Activated CD4-positive, alpha-beta T cell treated with anti-CD3 and anti-CD28 coated beads, Interleukin-2, amount 10 ng/mL, durations not matched to agents 7 days and 5 days (primary cell): ENCODE data around the gene GZMB. TPM values are rescaled to one million over a fixed set of nuclear protein-coding genes. Genes with fewer than 3 reads are reported as not detected.
"Not testable (repeated sequence)": the region's sequence is repeated elsewhere in the genome, so short reads cannot be mapped to it uniquely, and the experiment has no call there.

ENCODE experiments used
- CTCF ChIA-PET: fragments of 350-600 bp; sonication (Branson Sonifier 250); formaldehyde crosslinking; loops from one replicate; lab custom pipeline; 2021; ENCODE audit warnings: antibody characterized with exemption; lab: Charles Lee
- POLR2A ChIA-PET: fragments of 350-600 bp; sonication (Branson Sonifier 250); formaldehyde crosslinking; loops from one replicate; lab custom pipeline; 2021; ENCODE audit warnings: antibody characterized with exemption; lab: Charles Lee
- DNase-seq: peaks from one replicate; pipeline ENCODE4 v3.0.0-alpha.2; 2020
- H3K27ac Mint-ChIP-seq: one replicate; pipeline ENCODE4 v1.8.0; 2021; ENCODE audit warnings: mild to moderate bottlenecking, moderate library complexity, mixed read lengths
- H3K27me3 Mint-ChIP-seq: one replicate; pipeline ENCODE4 v1.8.0; 2021; ENCODE audit warnings: mixed read lengths
- H3K36me3 Mint-ChIP-seq: one replicate; pipeline ENCODE4 v1.8.0; 2021; ENCODE audit warnings: low read depth, mixed read lengths
- H3K4me1 Mint-ChIP-seq: one replicate; pipeline ENCODE4 v1.8.0; 2021; ENCODE audit warnings: mixed read lengths
- H3K4me3 Mint-ChIP-seq: one replicate; pipeline ENCODE4 v1.8.0; 2021; ENCODE audit warnings: mild to moderate bottlenecking, moderate library complexity, mixed read lengths
- H3K9me3 Mint-ChIP-seq: one replicate; pipeline ENCODE4 v1.8.0; 2021; ENCODE audit warnings: mixed read lengths
- total RNA-seq, 2 experiments: library from RNA; stranded (reverse); gene quantifications; one replicate each; pipeline ENCODE4 v1.2.3, GENCODE V29; 2021

GZMB gene
- total RNA-seq, 2 experiments from 2014 or later, result 77.5 to 105 TPM

DNA sequence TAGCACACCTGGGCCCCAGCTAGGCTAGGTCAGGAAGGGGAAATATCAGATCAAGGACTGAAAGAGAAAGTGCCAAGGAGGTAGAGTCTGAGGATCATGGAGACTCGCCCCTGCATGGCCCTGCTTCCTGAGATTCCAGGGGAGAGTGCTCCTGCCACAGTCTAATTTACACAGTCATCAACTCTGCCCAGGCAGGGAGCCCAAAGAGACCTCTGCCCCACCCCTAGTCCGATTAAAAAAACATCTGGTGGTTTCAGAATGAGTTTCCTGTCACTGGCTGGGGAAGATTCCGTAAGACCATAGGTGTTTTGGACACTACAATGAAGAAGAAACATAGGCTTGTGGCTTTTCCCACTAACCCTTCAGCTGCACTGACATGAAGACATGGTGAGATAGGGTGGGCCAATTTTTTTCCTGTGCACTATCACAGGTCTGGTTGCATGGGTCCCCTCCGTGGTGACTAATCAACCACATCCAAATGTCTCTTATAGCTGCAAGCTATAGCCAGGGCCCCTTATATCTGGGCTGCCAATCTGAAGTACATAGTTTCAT lies 31.5 kb upstream of the GZMB start:
- DNase-seq, result peak; percentile 39
- ChIA-PET CTCF (interaction anchor here (1.2 to 1.3 kb wide), 3 partner anchors 8 to 31 kb away, joined by 3 to 6 read pairs (median 5); partner anchors contain the start of gene GZMB), POLR2A (no interaction called here)
- Mint-ChIP-seq H3K4me1 (peaks cover 88% of the 10 kb centered on the region), H3K27ac (peak overlapping the region; percentile 89), H3K36me3 (peaks cover 17% of the 10 kb centered on the region), H3K9me3 (peaks cover 13% of the 10 kb centered on the region), H3K27me3 (no peaks in the 10 kb centered on the region), H3K4me3 (peak overlapping the region; percentile 51)

DNA sequence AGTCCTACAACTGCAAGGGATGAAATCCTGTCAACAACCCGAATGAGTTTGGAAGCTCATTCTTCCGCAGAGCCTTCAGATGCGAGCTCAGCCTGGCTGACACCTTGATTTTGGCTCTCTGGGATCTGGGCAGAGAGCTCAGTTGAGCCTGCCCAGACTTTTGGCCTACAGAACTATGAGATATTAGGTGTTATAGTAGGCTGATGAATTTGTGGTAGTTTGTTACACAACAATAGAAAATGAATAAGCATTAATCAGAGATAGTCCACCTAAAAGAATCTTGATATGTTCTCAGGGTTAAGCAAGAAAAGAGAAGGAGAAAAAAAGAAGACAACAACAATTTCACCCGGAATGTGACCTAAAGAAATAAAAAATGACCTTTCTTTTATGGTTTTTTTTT lies 30.4 kb upstream of the GZMB start:
- ChIA-PET POLR2A (no interaction called here), CTCF (interaction anchor here (1.1 to 4.0 kb wide), 3 partner anchors 10 to 30 kb away, joined by 3 to 17 read pairs (median 12); partner anchors contain the start of gene GZMB)
- Mint-ChIP-seq H3K9me3 (peaks cover 13% of the 10 kb centered on the region), H3K27ac (peak overlapping the region; percentile 15), H3K4me3 (no peak overlapping the region), H3K27me3 (no peaks in the 10 kb centered on the region), H3K36me3 (peaks cover 18% of the 10 kb centered on the region), H3K4me1 (peaks cover 87% of the 10 kb centered on the region)
- no peak for DNase-seq

DNA sequence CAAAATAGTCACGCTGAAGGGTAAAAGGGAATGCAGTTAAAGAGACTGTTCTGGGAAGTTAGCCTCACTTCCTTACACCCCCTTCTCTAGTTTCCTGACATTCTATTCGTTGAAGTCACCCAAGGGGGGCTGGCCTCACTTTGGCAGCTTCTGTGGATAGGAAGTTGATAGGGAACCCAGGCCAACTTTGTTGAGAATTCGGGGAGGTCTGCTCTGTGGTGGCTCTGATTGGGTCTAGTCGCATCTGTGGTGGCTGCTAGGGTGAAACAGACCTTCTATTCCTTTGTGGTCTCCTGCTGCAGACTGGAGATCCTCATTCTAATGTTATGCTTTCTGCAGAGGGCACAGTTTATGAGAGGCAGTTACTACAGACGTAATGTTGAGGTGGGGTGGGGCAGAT lies 28.8 kb upstream of the GZMB start:
- Mint-ChIP-seq H3K4me1 (peaks cover 84% of the 10 kb centered on the region), H3K9me3 (peaks cover 5% of the 10 kb centered on the region), H3K27me3 (peaks cover 8% of the 10 kb centered on the region), H3K36me3 (peaks cover 12% of the 10 kb centered on the region), H3K4me3 (no peak overlapping the region), H3K27ac (peak overlapping the region; percentile 48)
- no peak for DNase-seq
- ChIA-PET CTCF (interaction anchor here (1.0 to 4.0 kb wide), 6 partner anchors 11 to 231 kb away, joined by 3 to 17 read pairs (median 6); partner anchors contain the start of gene GZMB), POLR2A (no interaction called here)

DNA sequence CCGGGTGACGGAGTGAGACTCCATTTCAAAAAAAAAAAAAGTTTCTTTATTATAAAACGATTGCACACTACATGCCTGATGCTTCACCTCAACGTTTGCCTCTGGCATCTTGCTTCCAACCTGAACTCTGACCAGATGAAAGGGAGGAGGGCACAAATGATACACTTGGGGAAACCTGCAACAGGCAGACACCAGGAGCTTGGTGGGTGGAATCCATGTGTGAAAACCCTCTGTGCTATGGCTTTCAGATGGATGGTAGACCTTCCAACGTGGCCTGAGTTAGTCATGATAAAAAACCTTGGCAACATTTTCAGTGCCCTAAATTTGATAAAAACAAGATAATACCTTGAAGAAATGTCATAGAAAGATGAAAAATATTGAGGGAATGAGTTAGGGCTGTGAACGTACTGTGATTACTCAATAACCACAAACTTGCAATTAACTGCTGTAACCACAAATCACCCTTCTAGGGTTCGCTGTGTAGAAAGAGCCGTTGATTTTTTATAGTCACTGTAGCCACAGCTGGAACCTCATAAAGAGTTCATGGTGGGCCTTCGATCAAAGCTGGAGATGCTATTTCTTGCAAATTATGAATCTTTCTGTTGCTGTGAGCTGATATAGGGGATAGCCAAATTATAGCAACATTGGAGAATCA lies 26.1 kb upstream of the GZMB start:
- ChIA-PET POLR2A (no interaction called here), CTCF (interaction anchor here (0.6 to 1.5 kb wide), 4 partner anchors 12 to 22 kb away, joined by 3 to 7 read pairs (median 3); no protein-coding TSS in a partner anchor)
- peaks cover 57% of the 10 kb centered on the region for H3K4me1 Mint-ChIP-seq
- H3K4me3 Mint-ChIP-seq, result no peak overlapping the region
- H3K27me3 Mint-ChIP-seq, result peaks cover 18% of the 10 kb centered on the region
- H3K27ac Mint-ChIP-seq, result peak overlapping the region; percentile 44
- no peaks in the 10 kb centered on the region for H3K9me3 Mint-ChIP-seq
- no peak for DNase-seq
- H3K36me3 Mint-ChIP-seq, result peaks cover 7% of the 10 kb centered on the region

DNA sequence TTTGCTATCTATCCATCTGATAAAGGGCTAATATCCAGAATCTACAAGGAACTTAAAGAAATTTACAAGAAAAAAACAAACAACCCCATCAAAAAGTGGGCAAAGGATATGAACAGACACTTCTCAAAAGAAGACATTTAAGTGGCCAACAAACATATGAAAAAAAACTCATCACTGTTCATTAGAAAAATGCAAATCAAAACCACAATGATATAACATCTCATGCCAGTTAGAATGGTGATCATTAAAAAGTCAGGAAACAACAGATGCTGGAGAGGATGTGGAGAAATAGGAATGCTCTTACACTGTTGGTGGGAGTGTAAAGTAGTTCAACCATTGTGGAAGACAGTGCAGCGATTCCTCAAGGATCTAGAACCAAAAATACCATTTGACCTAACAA lies 14.4 kb upstream of the GZMB start:
- peaks cover 18% of the 10 kb centered on the region for H3K27me3 Mint-ChIP-seq
- POLR2A ChIA-PET, H3K4me3 Mint-ChIP-seq, H3K4me1 Mint-ChIP-seq, H3K36me3 Mint-ChIP-seq, H3K27ac Mint-ChIP-seq, DNase-seq: not testable (repeated sequence)
- H3K9me3 Mint-ChIP-seq, result peaks cover 29% of the 10 kb centered on the region
- CTCF ChIA-PET, result interaction anchor here (1.1 kb wide), 1 partner anchor 43 kb away, joined by 3 read pairs; no protein-coding TSS in a partner anchor

DNA sequence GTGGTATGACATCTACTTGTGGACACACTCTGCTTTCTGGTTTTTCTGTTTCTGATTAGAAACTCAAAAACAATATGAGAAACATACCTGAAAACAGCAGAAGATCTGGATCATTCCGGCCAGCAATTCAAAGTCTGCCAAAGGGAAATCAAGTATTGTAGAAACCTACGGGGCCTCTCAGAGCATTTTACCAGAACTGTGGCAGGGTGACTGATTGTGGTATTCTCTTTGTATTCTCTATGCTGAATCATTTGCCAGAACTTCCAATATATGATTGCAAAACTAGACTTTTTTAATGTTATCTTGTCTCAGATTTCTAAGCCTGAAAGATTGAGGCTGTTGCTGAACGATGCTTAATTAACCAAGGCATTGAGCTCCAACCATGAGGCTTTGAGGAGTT lies 5.9 kb upstream of the GZMB start:
- H3K4me1 Mint-ChIP-seq, result peaks cover 9% of the 10 kb centered on the region
- DNase-seq, result no peak
- ChIA-PET CTCF (interaction anchor here (0.5 to 1.2 kb wide), 4 partner anchors 10 to 40 kb away, joined by 3 to 6 read pairs (median 4); no protein-coding TSS in a partner anchor), POLR2A (no interaction called here)
- H3K27ac Mint-ChIP-seq, result no peak overlapping the region
- no peak overlapping the region for H3K4me3 Mint-ChIP-seq
- H3K27me3 Mint-ChIP-seq, result peaks cover 7% of the 10 kb centered on the region
- H3K36me3 Mint-ChIP-seq, result peaks cover 1% of the 10 kb centered on the region
- H3K9me3 Mint-ChIP-seq, result peaks cover 2% of the 10 kb centered on the region

DNA sequence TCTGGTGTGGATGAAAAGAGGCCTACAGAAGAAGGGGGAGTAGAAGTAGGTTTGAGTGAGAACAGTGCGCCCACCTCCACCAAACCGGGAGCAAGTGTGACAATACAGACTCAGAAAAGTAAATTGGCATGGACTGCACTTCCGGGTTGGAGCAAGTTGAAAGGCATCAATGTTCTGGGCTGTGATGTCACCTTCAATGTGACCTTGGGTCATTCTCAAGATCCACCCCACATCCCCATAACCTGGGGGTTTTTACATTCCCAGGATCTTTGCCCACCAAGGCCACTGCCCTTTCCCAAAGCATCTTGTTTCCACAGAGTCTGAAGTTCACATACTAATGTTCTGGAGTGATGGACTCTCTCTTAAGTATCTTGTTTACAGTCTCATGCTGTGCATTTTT lies 5.3 kb upstream of the GZMB start:
- Mint-ChIP-seq H3K9me3 (peaks cover 2% of the 10 kb centered on the region), H3K4me3 (no peak overlapping the region), H3K27me3 (peaks cover 7% of the 10 kb centered on the region), H3K4me1 (peaks cover 16% of the 10 kb centered on the region), H3K36me3 (peaks cover 1% of the 10 kb centered on the region), H3K27ac (no peak overlapping the region)
- DNase-seq, result no peak
- POLR2A ChIA-PET, result no interaction called here
- CTCF ChIA-PET, result no interaction called here

DNA sequence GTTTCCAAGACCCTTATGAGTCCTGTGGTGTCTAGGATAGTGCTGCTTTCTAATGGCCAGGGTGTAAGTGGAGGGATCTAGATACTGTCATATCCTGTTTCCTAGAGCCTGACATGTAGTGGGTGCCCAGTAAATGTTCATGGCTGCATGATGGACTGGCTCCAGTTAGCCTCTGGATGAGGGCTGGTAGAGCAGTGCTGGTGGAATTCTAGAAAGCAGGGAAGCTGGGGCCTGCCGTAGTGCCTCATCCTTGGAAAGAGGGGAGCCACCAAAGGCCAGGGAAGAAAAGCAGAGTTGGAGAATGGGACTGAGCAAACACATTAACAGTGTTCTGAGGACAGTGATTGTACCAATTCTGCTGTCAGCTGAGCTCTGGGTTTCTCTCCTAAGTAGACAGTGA lies 637 bp downstream of the GZMB start:
- Mint-ChIP-seq H3K9me3 (no peaks in the 10 kb centered on the region), H3K4me3 (peak overlapping the region; percentile 65), H3K36me3 (peaks cover 7% of the 10 kb centered on the region), H3K27me3 (peaks cover 7% of the 10 kb centered on the region), H3K4me1 (peaks cover 43% of the 10 kb centered on the region), H3K27ac (peak overlapping the region; percentile 85)
- CTCF ChIA-PET, result interaction anchor here (0.9 to 3.2 kb wide), 10 partner anchors 28 to 201 kb away, joined by 3 to 20 read pairs (median 4); no protein-coding TSS in a partner anchor
- DNase-seq, result no peak
- POLR2A ChIA-PET, result interaction anchor here (1.3 kb wide), 1 partner anchor 40 kb away, joined by 11 read pairs; no protein-coding TSS in a partner anchor

DNA sequence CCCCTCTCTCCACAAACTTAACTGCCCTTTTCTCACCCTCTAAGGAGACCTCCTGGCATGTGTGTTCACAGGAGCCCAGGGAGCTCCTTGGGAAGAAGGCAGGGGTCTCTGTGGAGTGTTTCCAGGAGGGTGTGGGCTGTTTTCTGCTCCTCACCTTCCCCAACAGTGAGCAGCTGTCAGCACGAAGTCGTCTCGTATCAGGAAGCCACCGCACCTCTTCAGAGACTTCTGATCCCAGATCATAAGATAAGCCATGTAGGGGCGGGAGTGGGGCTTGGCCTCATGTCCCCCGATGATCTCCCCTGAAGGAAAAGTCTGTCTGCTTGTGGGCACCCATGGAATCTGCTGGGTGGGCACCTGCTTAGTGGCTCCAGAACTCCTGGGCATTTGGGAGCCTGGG lies 1.2 kb downstream of the GZMB start:
- Mint-ChIP-seq H3K27me3 (peaks cover 4% of the 10 kb centered on the region), H3K4me1 (peaks cover 43% of the 10 kb centered on the region), H3K36me3 (peaks cover 7% of the 10 kb centered on the region), H3K4me3 (peak overlapping the region; percentile 65), H3K9me3 (no peaks in the 10 kb centered on the region), H3K27ac (peak overlapping the region; percentile 85)
- DNase-seq, result no peak
- ChIA-PET POLR2A (interaction anchor here (1.0 kb wide), 1 partner anchor 60 kb away, joined by 4 read pairs; no protein-coding TSS in a partner anchor), CTCF (interaction anchor here (3.2 kb wide), 1 partner anchor 41 kb away, joined by 20 read pairs; no protein-coding TSS in a partner anchor)

DNA sequence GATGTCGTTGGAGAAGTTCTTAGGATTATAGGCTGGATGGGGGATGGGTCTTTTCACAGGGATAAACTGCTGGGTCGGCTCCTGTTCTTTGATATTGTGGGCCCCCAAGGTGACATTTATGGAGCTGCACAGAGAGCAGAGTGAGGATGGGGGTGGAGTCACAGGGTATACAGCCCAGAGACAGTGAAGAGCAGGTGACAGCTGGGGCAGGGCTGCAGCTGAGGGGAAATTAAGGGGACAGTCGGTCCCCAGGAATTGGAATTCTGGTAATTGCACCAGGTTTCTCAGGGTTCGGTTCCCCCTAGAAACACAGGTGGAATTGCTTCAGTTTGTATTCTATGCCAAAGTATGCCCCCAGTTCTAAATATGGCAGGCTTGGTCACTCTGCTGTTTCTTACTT lies 1.7 kb downstream of the GZMB start:
- CTCF ChIA-PET, result no interaction called here
- H3K36me3 Mint-ChIP-seq, result peaks cover 6% of the 10 kb centered on the region

DNA sequence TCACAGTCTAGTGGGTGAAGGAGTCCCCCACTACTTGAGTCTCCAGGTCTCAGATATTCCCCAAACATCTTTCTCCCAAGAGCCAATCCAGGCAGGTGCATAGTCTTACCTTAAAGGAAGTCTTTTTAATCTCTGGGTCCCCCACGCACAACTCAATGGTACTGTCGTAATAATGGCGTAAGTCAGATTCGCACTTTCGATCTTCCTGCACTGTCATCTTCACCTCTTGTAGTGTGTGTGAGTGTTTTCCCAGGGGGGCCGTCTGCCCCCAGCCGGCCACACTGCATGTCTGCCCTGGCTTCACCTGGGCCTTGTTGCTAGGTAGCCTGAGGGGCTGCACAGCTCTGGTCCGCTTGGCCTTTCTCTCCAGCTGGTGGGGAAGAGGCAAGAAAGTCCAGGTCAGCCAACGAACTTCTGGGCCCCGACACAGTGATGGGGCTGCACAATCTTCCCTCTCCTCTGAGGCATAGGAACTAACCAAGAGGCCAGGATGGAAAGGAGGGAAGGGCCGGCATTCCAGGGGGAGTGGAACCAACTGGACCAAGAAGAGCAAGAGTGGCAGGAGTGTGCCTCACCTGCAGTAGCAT lies 2.1 kb downstream of the GZMB start:
- POLR2A ChIA-PET, result interaction anchor here (1.0 kb wide), 1 partner anchor 61 kb away, joined by 4 read pairs; no protein-coding TSS in a partner anchor
- CTCF ChIA-PET, result interaction anchor here (1.4 kb wide), 1 partner anchor 79 kb away, joined by 6 read pairs; no protein-coding TSS in a partner anchor

More for the DNA sequence above, 1.7 kb downstream of the GZMB start:
- Mint-ChIP-seq H3K4me3 (peak overlapping the region; percentile 65), H3K27me3 (peaks cover 1% of the 10 kb centered on the region), H3K27ac (peak overlapping the region; percentile 85), H3K4me1 (peaks cover 43% of the 10 kb centered on the region), H3K9me3 (no peaks in the 10 kb centered on the region)
- POLR2A ChIA-PET, result interaction anchor here (1.0 kb wide), 1 partner anchor 61 kb away, joined by 4 read pairs; no protein-coding TSS in a partner anchor
- DNase-seq, result no peak

DNA sequence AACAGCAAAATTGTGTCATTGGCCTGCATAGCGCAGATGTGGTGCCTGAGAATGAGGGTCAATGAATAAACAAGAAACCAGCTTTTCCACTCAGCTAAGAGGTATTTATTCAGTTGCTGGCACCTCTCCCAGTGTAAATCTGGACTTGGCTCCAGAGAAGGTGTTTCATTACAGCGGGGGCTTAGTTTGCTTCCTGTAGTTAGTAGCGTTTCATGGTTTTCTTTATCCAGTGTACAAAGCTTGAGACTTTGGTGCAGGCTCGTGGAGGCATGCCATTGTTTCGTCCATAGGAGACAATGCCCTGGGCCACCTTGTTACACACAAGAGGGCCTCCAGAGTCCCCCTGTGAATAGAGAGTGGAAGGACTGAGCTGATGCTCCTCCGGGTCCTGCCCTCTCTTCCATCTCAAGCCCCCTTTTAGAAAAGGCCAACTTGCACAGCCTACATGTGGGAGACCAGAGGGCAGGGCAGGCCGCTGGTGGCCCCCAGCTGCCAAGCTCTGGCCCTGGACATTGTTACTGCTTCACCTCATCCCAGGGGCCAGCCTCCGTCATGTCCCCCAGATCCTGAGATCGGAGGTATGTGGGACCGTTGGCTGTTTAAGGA lies 3.0 kb downstream of the GZMB start:
- H3K27ac Mint-ChIP-seq, result no peak overlapping the region
- H3K9me3 Mint-ChIP-seq, result no peaks in the 10 kb centered on the region
- H3K27me3 Mint-ChIP-seq, result no peaks in the 10 kb centered on the region
- H3K4me1 Mint-ChIP-seq, result peaks cover 43% of the 10 kb centered on the region
- POLR2A ChIA-PET, result no interaction called here
- peaks cover 8% of the 10 kb centered on the region for H3K36me3 Mint-ChIP-seq
- H3K4me3 Mint-ChIP-seq, result no peak overlapping the region
- no peak for DNase-seq
- CTCF ChIA-PET, result interaction anchor here (0.5 to 1.4 kb wide), 6 partner anchors 9 to 81 kb away, joined by 3 to 6 read pairs (median 3); no protein-coding TSS in a partner anchor

More for the DNA sequence above, 2.1 kb downstream of the GZMB start:
- peak overlapping the region; percentile 65 for H3K4me3 Mint-ChIP-seq
- H3K27ac Mint-ChIP-seq, result peak overlapping the region; percentile 85
- peaks cover 43% of the 10 kb centered on the region for H3K4me1 Mint-ChIP-seq
- no peak for DNase-seq
- H3K9me3 Mint-ChIP-seq, result no peaks in the 10 kb centered on the region
- H3K36me3 Mint-ChIP-seq, result peaks cover 6% of the 10 kb centered on the region
- H3K27me3 Mint-ChIP-seq, result peaks cover 1% of the 10 kb centered on the region
